HG03097 (cell line): Measurements from ENCODE around the gene KATNA1.

ENCODE experiments used
- ATAC-seq: cut with Tn5 transposase; IDR thresholded peaks from one replicate; pipeline ENCODE4 v1.9.1; 2021; ENCODE audit not compliant: unreplicated experiment, low FRiP score

Gene KATNA1

DNA sequence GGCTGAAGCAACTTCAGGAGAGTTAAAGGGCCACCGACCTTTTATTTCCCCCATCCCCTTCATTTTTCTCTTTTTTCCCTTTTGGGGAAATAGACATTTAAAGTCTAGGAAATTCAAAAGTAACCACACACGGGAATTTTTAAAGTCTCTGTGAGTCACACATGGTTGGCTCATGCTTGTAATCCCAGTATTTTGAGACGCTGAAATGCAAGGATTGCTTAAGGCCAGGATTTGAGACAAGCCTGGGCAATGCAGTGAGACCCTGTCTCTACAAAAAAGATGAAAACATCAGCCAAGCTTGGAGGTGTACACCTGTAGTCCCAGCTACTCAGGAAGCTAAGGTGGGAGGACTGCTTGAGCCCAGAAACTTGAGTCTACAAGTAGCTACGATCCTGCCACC, 34.2 kb downstream of the KATNA1 start:
- ATAC-seq: no peak

DNA sequence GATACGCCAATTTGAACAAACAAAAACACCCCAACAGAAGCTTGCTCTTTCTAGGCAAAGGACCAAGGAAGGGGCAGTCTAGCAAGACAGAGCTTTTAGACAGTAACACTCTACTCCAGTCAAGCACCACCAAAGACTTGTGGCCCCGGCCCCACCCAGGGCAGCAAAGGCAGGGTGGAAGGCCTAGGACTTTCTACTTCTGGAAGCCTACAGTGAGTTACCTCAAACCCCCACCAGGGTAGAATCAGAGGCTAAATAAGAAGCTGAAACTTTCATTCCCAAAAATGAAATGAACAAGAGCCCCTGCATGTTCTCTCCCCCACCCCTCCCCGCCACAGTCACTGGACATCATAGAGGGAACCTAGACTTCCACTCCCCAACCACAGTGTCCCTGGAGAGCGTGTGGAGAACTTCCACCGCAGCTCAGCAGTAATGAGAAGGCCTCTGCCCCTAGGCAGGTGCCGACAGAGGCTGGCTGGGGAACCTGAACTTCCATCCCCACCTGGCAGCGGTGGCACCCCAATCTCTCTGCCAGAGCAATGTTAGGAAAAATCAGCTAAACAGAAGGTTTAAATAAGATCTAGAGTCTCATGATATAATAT, 40.0 kb downstream of the KATNA1 start:
- ATAC-seq: peak; percentile 63

DNA sequence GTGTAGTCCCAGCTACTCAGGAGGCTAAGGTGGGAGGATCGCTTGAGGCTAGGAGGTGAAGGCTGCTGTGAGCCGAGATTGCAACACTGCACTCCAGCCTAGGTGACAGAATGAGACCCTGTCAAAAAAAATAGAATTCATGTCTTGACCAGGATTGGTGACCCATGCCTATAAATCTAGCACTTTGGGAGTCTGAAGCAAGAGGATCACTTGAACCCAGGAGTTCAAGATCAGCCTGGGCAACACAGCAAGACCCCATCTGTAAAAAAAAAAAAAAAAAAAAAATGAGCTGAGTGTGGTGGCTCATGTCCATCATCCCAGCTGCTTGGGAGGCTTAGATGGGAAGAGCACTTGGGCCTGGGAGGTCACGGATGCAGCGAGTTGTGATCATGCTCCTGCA, 48.0 kb downstream of the KATNA1 start:
- ATAC-seq: no peak

DNA sequence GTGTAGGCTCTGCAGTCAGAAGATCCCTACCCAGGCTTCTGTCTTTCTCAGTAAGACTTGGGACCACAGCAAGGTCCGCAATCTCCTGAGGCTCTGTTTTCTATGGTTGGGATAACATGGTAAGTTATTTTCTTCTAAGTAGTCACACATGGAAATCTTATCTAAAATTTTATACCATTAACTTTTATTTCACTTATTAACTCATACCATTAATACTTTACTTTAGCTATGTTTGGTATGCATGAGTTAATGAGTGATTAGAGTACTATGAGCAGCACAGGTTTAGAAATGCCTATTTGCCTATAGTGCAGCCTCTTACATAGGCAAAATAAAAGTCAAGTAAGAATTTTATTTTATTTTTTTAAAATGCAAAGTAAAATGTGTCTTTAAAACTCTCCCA, 55.1 kb downstream of the KATNA1 start:
- ATAC-seq: no peak

DNA sequence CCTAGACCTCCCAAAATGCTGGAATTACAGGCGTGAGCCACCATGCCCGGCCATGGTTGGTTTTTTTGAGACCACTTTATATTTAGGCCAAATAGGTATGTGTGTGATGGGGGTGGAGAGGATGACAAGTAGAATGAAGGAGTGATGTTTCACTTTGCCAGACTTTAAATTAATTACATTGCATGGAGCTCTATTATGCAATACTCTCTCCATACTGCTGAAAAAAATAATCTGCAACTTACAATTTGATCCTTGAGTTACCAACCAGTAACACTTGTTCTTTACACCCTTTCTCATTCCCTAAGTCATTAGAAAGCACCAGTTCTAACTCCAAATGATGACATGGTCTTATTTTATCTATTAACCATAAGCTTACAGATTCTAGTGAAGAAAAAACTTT, 55.5 kb downstream of the KATNA1 start:
- ATAC-seq: no peak

DNA sequence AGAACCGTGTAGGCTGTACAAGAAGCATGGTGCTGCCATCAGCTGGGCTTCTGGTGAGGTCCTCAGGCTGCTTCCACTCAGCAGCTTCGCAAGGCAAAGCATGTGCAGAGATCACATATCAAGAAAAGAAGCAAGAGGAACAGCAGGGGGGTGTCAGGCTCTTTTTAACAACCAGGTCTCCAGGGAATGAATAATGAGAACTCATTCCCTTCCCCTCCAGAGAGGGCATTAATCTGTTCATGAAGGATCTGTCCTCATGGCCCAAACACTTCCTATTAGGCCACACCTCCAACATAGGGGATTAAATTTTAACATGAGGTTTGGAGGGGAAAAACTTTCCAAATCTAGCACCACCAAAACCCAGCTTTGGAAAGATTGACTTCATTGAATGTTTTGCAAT, 62.4 kb downstream of the KATNA1 start:
- ATAC-seq: no peak

DNA sequence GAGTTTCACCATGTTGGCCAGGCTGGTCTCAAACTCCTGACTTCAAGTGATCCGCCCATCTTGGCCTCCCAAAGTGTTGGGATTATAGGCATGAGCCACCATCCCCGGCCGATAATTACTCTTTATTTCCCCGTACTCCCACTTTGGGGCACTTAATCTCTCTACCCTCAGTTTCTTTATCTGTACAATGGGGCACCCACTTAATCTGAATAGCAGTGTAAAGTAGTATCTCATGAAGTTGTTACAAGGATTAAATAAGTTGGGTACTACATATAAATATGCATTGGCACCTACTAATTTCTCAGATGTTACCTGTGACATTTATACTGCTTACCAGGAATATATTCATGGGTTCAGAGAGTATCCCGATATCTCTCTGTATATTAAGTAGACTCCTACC, 67.2 kb downstream of the KATNA1 start:
- ATAC-seq: no peak

DNA sequence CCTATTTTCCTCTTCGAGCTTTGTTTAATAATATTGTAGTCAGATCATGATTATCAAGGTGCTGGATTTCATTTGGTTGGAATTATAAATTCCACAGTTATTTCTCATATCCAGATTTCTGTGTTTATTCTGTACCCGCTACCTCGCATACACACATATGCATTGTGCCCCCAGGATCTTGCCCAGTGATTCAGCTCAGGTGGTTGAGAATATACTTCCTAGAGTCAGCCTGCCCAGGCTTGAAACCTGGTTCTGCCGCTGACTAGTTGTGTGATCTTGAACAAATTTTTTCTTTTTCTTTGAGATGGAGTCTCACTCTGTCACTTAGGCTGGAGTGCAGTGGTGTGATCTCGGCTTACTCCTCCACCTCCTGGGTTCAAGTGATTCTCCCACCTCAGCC, 67.6 kb downstream of the KATNA1 start:
- no peak for ATAC-seq

DNA sequence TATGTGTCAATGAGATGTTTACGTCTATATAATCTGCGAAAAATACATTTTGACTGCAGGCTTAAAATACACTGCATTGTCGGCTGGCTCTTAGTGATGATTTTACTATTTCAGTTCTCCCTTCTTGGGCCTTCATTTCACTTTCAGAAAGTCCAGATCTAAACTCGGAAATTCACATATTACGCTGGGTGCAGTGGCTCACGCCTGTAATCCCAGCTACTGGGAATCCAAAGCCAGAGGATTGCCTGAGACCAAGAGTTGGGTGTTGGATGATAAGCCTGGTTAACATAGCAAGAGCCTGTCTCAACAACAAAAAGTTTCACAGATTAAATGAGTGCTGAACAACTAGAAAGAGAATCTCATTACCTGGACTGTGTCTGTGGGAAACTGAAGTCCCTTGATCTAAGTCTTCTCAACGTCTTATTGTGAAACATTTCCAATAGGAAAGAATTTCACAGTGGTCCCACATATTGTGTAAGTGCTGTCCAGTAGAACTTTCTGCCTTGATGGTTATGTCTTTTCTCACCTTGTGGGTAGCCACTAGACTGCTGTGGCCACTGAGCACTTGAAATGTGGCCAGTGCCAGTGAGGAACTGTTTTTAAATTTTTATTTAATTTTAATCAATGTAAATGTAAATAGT, 80.4 kb downstream of the KATNA1 start:
- no peak for ATAC-seq

DNA sequence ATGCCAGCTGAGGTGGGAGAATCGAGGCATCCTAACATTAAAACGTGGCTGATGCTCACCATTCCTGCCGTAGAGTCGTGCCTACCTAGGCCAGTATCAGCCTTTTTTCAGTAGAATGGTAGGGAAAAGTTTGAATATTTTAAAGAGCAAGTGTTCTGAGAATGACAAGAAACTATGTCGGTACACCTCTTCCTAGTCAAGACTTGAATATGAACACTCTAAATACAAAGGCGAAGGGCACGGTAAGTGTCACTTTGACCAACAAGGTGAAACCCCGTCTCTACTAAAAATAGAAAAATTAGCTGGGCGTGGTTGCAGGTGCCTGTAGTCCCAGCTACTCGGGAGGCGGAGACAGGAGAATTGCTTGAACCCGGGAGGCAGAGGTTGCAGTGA, 81.3 kb downstream of the KATNA1 start:
- no peak for ATAC-seq

DNA sequence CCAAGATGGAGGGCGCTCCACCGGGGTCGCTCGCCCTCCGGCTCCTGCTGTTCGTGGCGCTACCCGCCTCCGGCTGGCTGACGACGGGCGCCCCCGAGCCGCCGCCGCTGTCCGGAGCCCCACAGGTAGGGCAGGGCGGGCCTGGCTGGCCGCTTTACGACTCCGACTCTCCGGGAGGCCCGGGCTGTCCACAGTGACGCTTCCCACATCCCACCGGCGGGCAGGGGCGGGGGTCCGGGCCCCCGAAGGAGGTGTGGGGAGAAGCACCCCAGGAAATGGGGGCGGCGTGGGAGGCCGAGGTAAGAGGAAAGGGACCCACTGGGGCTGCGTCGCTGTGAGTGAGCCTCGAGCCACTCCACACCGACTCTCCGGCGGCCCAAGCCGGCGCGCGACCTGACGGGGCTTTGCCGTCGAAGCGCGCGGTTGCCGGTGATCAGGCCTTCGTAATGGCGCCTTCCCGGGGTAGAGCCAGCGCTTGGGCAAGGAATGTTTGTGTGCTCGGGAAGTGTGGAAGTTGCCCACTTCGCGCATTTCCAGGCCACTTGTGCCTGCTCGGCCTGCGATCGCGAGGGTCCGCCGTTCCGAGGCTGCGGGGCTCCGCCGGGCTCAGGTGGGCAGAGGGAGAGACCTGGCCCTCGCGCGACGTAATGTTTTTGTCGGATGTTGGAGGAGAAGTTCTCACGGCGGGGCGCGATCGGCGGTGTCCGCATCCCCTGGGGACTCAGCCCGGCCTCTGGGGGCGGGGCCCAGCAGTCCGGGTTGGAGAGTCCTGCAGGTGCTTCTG, 81.9 kb downstream of the KATNA1 start:
- ATAC-seq: peak; percentile 20

DNA sequence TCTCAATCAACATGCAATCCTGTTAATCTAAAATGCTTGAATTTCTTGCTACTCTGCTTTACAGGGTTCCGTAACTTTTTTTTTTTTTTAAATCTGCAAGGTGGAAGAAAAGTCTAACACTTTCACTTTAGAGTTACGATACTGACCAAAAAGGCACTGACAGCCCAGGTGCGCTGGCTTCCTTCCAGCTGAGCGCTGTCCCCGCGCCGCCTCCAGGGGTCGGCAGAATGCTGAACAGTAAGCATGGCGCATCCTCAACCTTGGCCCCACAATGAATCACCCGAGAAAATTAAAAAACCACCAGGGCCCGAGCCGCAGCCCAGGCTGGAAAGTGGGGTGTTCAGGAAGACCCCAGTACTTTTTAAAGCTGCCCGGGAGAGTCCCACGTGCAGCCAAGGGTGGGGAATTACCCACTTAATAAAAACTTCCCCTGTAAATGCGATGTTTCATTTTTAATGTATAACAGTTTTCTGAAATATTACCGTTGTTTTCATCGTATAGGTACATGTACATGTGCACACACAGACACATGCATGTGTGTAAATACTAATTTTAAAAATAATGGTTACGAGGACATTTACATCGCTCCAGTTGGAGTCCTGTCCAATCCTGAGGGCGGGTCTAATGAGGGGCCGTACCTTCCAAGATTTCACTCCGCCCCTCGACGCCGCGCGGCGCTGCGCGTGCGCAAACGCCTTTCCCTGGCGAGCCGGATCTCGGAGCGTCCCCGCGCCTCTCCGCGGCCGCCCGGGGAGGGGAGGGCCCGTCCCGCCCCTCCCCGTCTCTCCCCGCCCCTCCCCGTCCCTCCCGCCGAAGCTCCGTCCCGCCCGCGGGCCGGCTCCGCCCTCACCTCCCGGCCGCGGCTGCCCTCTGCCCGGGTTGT, 82.7 kb downstream of the KATNA1 start, which contains the start of gene GINM1:
Gene GINM1 (plus strand): TSS at position 849 of the 883 bp plus-strand sequence. CDS start 40 bp downstream, outside the sequence.
- ATAC-seq: peak; percentile 84

DNA sequence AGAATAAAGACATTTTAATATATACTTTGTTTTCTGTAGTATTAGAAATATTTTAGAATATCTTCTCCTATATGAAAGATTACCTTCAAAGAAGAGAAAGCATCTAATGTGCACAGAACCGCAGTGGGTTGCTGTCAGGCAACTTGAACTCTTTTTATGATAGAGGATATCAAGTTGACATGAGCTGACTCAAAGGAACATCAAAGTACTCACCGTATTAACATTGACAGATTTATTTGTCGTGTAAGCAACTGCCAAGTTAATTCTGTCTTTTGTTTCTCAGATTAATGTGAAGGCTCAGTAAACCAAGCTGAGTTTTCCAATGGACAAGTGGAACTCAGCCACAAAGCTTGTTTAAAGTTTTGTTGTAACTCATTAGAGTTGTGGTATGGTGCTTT, 84.6 kb downstream of the KATNA1 start:
- ATAC-seq: no peak

DNA sequence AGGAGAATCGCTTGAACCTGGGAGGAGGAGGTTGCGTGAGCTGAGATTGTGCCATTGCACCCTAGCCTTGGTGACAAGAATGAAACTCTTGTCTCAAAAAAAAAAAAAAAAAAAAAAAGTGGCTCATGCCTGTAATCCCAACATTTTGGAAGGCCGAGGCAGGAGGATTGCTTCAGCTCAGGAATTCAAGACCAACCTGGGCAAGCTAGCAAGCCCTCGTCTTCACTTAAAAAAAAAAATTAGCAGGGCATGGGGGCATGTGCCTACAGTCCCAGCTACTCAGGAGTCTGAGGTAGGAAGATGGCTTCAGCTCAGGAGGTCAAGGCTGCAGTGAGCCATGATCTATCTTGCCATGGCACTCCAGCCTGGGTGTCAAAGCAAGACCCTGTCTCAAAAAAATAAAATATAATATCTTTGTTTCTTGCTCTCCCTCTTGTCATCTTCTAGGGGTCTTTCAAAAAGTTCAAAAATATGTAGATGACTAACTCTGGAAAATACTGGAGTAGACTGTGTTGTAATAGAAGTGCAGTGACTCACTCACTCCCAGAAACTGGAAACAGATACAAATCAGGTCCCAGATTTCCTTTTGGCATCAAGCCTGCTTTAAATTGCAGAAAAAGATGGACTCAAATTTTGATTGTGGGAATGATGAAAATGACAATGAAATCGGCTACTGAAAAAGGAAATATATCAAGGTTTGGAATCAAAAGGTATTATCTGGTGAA, 85.1 kb downstream of the KATNA1 start:
- ATAC-seq: no peak

DNA sequence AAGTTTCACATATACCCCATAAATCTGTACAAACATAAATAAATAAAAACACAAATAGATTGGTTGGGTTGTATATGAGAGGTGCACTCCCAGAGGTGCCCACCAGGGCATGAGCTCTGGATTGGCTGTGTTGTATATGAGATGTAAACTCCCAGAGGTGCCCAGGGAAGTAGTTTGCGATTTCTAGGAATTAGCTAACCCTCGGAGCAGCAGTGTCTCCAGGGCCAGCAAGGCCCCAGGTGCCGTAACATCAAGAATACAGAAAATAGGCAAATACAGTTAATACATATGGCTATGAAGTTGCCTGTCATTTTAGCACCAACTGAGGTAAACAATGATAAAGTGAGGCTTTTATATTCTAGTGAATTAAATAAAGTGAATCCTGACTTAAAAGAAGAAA, 87.8 kb downstream of the KATNA1 start:
- ATAC-seq: no peak

DNA sequence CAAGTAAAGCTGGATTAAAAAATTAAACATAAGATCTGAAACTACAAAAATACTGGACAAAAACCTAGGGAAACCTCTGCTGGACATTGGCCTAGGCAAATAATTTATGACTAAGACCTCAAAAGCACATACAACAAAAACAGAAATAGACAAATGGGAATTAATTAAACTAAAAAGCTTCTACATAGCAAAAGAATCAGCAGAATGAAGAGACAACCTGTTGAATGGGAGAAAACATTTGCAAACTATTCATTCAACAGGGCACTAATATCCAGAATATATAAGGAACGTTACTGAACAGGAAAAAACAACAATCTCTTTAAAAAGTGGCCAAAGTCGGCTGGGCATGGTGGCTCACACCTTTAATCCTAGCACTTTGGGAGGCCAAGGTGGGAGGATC, 89.1 kb downstream of the KATNA1 start:
- ATAC-seq: no peak

DNA sequence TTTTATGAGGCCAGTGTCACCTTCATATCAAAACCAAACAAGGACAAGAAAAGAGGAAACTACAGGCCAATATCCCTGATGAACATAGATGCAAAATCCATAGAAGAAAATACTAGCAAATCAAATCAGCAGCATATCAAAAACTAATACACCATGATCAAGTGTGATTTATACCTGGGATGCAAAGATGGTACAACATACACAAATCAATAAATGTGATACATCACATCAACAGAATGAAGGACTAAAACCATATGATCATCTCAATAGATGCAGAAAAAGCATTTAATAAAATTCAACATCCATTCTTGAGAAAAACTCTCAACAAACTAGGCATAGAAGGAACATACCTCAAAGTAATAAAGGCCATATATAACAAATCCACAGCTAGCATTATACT, 90.5 kb downstream of the KATNA1 start:
- no peak for ATAC-seq

DNA sequence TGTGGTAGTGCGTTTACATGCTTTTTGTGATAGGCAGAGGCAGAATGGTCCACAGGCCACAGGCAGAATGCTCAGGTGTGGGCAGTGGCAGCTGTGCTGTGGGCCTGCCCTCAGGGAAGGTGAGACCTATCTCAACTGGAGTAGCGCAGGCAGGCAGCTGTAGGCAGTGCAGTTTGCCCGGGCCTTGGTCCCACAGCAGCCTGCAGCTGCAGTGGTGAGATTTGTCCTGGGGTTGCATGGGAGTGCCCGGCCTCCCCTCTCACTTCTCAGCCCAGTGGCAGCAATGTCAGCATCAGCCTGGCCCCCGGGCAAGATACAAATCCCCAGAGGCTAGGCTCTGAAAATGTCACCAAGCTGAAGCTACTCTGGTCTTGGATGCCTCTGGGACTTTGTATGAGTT, 96.6 kb downstream of the KATNA1 start:
- ATAC-seq: no peak

DNA sequence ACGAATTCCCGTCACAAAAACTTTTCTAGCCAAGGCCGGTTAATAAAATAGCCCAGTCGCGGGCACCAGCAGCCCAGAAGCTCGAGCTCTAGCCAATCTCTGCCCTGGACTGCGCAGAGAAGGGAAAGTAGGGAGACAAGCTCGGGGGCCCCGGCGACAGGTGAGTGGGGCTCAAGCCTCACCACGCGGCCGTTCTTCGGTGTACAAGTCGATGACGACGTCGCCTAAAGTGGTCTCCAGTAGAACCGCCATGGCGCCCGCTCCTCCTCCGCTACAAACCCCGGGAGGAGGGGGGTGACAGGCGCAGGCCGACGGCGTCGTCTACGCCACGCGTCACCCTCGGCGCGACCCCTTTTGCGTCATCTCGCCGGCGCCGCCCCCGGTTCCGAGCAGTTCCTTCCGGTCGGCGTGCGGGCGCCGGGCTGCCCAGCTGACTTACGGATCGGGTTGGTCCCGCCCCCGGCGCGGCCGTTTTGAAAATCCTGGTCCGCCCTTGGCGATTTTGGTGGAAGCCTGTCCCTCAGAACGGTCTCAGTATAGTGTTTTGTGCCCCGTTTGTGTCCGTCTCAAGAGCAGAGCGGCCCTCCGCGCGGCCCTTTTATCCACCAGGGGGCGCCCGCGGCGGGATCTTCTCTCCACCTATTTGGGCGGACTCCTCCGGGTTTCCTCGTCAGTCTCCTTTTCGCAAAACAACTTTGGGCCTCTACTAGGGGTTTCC, 102.6 kb downstream of the KATNA1 start, which contains the start of gene PPIL4:
Gene PPIL4 (minus strand): TSS at position 290 of the 718 bp plus-strand sequence. CDS start 38 bp downstream, at position 252.
- ATAC-seq: peak; percentile 85
